A549 (cell line): Measurements from ENCODE around the gene PRLHR.

Experiments
- HES2 ChIP-seq: fragments of >200 bp; sonication (Bioruptor Twin); formaldehyde crosslinking; IDR thresholded peaks from 2 replicates; pipeline ENCODE4 v1.6.1; 2016
- POLR2A ChIP-seq: IDR thresholded peaks from 2 replicates; pipeline ENCODE4 v1.6.1; 2012; ENCODE audit warnings: mild to moderate bottlenecking, low read length
- RFX5 ChIP-seq: fragments of 450-650 bp; IDR thresholded peaks from 2 replicates; pipeline ENCODE4 v1.7.1; 2014; ENCODE audit warnings: antibody characterized with exemption, mild to moderate bottlenecking, moderate library complexity
- SMC3 ChIP-seq: fragments of >200 bp; sonication (Bioruptor Twin); formaldehyde crosslinking; IDR thresholded peaks from 3 replicates; pipeline ENCODE4 v1.6.1; 2018; ENCODE audit warnings: inconsistent platforms
- USF2 ChIP-seq: fragments of 450-650 bp; IDR thresholded peaks from 2 replicates; pipeline ENCODE4 v1.6.1; 2014; ENCODE audit warnings: antibody characterized with exemption

GRCh38 chr10:118581340-118581739 is 14.1 kb downstream of the PRLHR start:
- TF ChIP-seq USF2 (no peak), POLR2A (no peak), HES2 (no peak), RFX5 (no peak), SMC3 (no peak)
